Stimulated activated CD8-positive, alpha-beta memory T cell treated with anti-CD3 and anti-CD28 coated beads, Interleukin-4, amount 100 ng/mL, for 1 hour (primary cell): Measurements from ENCODE around the gene DHTKD1.
"Not testable (repeated sequence)": the region's sequence is repeated elsewhere in the genome, so short reads cannot be mapped to it uniquely, and the experiment has no call there.

Experiments
- DNase-seq, 2 donors: peaks; one replicate each; pipeline ENCODE4 v3.0.0-alpha.2; 2020; ENCODE audit warnings: low read depth in 2 of 2, low spot score in 1 of 2

The DHTKD1 gene

GRCh38 chr10:12062754-12063482 is 5.8 kb upstream of the DHTKD1 start:
- DNase-seq: no peak

- DNase-seq: no peak
These were observed 5.3 kb upstream of the DHTKD1 start for GRCh38 chr10:12063483-12063818.

GRCh38 chr10:12067336-12067735 is 1.4 kb upstream of the DHTKD1 start:
- no peak for DNase-seq

GRCh38 chr10:12071441-12071840 is 2.7 kb downstream of the DHTKD1 start:
- not testable (repeated sequence) for DNase-seq

GRCh38 chr10:12073526-12073925 is 4.8 kb downstream of the DHTKD1 start:
- no peak for DNase-seq

GRCh38 chr10:12077580-12078180 is 8.9 kb downstream of the DHTKD1 start:
- no peak for DNase-seq

GRCh38 chr10:12081470-12081869 is 12.7 kb downstream of the DHTKD1 start:
- DNase-seq: no peak

GRCh38 chr10:12081879-12082557 is 13.3 kb downstream of the DHTKD1 start:
- DNase-seq: no peak

GRCh38 chr10:12088919-12089318 is 20.2 kb downstream of the DHTKD1 start:
- no peak for DNase-seq

- DNase-seq: no peak
These were observed 22.7 kb downstream of the DHTKD1 start for GRCh38 chr10:12091421-12091820.

- DNase-seq: not testable (repeated sequence)
These were observed 28.6 kb downstream of the DHTKD1 start for GRCh38 chr10:12097361-12097760.

GRCh38 chr10:12097791-12098190 is 29.0 kb downstream of the DHTKD1 start:
- DNase-seq: no peak

- DNase-seq: no peak
These were observed 30.2 kb downstream of the DHTKD1 start for GRCh38 chr10:12098966-12099365.

GRCh38 chr10:12103802-12104201 is 35.0 kb downstream of the DHTKD1 start:
- no peak for DNase-seq

- DNase-seq: no peak
These were observed 39.0 kb downstream of the DHTKD1 start for GRCh38 chr10:12107781-12108180.

- DNase-seq: no peak
These were observed 40.5 kb downstream of the DHTKD1 start for GRCh38 chr10:12109286-12109685.

- DNase-seq: no peak
These were observed 42.8 kb downstream of the DHTKD1 start for GRCh38 chr10:12111528-12111927.

- DNase-seq: no peak
These were observed 44.9 kb downstream of the DHTKD1 start for GRCh38 chr10:12113627-12114026.

- no peak for DNase-seq
These were observed 52.9 kb downstream of the DHTKD1 start for GRCh38 chr10:12121673-12122072.

GRCh38 chr10:12129222-12130111 is 60.7 kb downstream of the DHTKD1 start, which contains the start of gene SEC61A2:
Gene SEC61A2 (plus strand): TSS chr10:12129677. CDS start chr10:12129788, 111 bp downstream.
- DNase-seq: peak; percentile 94 to 98

- no peak for DNase-seq
These were observed 61.6 kb downstream of the DHTKD1 start for GRCh38 chr10:12130237-12130872.
